ENCODE measurements around the gene HELB. TPM values are rescaled to one million over a fixed set of nuclear protein-coding genes. Genes with fewer than 3 reads are reported as not detected.

HELB gene
- total and polyA plus RNA-seq, 8 donors: 0.68 to 5.2 (median 1.6) TPM

GRCh38 chr12:66321435-66321834 lies 19.1 kb downstream of the HELB start:
- Histone ChIP-seq H3K4me3 (no peak overlapping the region), H3K27ac (no peak overlapping the region), H3K9me3 (no peaks in the 10 kb centered on the region), H3K36me3 (no peaks in the 10 kb centered on the region), H3K27me3 (no peaks in the 10 kb centered on the region), H3K4me1 (no peaks in the 10 kb centered on the region)
- TF ChIP-seq, protein P1, sequence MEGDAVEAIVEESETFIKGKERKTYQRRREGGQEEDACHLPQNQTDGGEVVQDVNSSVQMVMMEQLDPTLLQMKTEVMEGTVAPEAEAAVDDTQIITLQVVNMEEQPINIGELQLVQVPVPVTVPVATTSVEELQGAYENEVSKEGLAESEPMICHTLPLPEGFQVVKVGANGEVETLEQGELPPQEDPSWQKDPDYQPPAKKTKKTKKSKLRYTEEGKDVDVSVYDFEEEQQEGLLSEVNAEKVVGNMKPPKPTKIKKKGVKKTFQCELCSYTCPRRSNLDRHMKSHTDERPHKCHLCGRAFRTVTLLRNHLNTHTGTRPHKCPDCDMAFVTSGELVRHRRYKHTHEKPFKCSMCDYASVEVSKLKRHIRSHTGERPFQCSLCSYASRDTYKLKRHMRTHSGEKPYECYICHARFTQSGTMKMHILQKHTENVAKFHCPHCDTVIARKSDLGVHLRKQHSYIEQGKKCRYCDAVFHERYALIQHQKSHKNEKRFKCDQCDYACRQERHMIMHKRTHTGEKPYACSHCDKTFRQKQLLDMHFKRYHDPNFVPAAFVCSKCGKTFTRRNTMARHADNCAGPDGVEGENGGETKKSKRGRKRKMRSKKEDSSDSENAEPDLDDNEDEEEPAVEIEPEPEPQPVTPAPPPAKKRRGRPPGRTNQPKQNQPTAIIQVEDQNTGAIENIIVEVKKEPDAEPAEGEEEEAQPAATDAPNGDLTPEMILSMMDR (IDR thresholded peaks at IDR 0.05): no peak
- FAIRE-seq (no peak), DNase-seq (no peak), ATAC-seq (no peak)
- intact Hi-C loops (cut with DNase I): no loop called here

GRCh38 chr12:66323017-66323416 lies 20.7 kb downstream of the HELB start:
- 89 to 92% methylated on average over 1 of the region's 1 CpG for WGBS, 2 donors
- Histone ChIP-seq H3K4me3 (no peak overlapping the region), H3K4me1 (no peaks in the 10 kb centered on the region), H3K9me3 (no peaks in the 10 kb centered on the region), H3K27ac (no peak overlapping the region), H3K27me3 (no peaks in the 10 kb centered on the region), H3K36me3 (no peaks in the 10 kb centered on the region)
- intact Hi-C loops (cut with DNase I): no loop called here
- FAIRE-seq (no peak), DNase-seq (no peak), ATAC-seq (no peak)
- TF ChIP-seq, protein P1 (IDR thresholded peaks at IDR 0.05): no peak

GRCh38 chr12:66329941-66330340 lies 27.6 kb downstream of the HELB start:
- Histone ChIP-seq H3K4me1 (no peaks in the 10 kb centered on the region), H3K27me3 (no peaks in the 10 kb centered on the region), H3K36me3 (no peaks in the 10 kb centered on the region), H3K27ac (no peak overlapping the region), H3K9me3 (no peaks in the 10 kb centered on the region), H3K4me3 (no peak overlapping the region)
- TF ChIP-seq, protein P1 (IDR thresholded peaks at IDR 0.05): no peak
- DNase-seq (no peak), ATAC-seq (no peak), FAIRE-seq (no peak)
- intact Hi-C loops (cut with DNase I): no loop called here
- WGBS, 2 donors: 85 to 89% methylated on average over 5 of the region's 5 CpGs

DNA sequence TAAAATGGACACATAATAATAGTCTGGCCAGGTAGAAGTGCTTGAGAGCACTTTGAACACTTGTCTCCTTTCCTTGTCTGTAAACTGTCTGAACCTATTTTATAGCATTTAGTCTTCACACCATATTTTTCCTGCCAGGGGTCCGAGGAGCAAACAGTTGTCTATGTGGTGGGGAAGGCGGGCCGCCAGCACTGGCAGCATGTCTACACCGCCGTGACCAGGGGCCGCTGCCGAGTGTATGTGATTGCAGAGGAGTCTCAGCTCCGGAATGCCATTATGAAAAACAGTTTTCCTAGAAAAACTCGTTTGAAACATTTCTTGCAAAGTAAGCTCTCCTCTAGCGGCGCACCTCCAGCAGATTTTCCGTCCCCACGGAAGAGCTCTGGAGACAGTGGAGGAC lies 28.7 kb downstream of the HELB start:
- TF ChIP-seq, protein P1 (IDR thresholded peaks at IDR 0.05): no peak
- no peak for DNase-seq
- WGBS, 2 donors: 89 to 93% methylated on average over 13 of the region's 13 CpGs
- H3K27me3 ChIP-seq: no peaks in the 10 kb centered on the region
- intact Hi-C loops (cut with DNase I): no loop called here
- H3K36me3 ChIP-seq: no peaks in the 10 kb centered on the region
- H3K4me3 ChIP-seq: no peak overlapping the region
- FAIRE-seq: no peak
- H3K27ac ChIP-seq: no peak overlapping the region
- no peak for ATAC-seq
- H3K4me1 ChIP-seq: no peaks in the 10 kb centered on the region
- H3K9me3 ChIP-seq: no peaks in the 10 kb centered on the region

DNA sequence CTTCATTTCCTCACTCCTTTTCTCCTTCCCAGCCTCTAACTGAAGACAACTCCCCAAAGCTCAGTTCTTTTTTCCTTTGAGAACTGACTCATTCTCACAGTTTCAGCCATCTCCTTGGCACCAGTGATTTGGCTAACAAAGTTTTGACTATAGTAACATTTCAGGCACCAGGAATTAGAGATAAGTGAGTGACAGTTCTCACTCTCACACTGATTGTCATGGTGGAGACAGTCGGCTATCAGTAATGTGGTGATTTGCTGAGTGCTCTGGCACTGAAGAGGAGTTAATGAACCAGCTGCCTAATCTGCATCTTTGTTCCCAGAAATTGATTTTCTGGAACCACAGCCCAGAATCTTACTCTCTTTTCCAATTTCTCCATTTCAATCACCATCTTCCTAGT lies 29.5 kb downstream of the HELB start:
- Histone ChIP-seq H3K27ac (no peak overlapping the region), H3K4me1 (no peaks in the 10 kb centered on the region), H3K9me3 (no peaks in the 10 kb centered on the region), H3K36me3 (no peaks in the 10 kb centered on the region), H3K4me3 (no peak overlapping the region), H3K27me3 (no peaks in the 10 kb centered on the region)
- intact Hi-C loops (cut with DNase I): no loop called here
- 95 to 100% methylated on average over 1 of the region's 1 CpG for WGBS, 2 donors
- TF ChIP-seq, protein P1 (IDR thresholded peaks at IDR 0.05): no peak
- ATAC-seq (no peak), FAIRE-seq (no peak), DNase-seq (no peak)
